WTC11 (cell line): ENCODE measurements around the gene CISD3. TPM values are rescaled to one million over a fixed set of nuclear protein-coding genes. Genes with fewer than 3 reads are reported as not detected.
A peak's percentile ranks its signal among the peaks of the same experiment; 100 is the strongest.

Experiments
- ATAC-seq: fragments of 200-7000 bp; cut with Tn5 transposase; 2 replicates; pipeline ENCODE4 v1.10.0; 2021; ENCODE audit warnings: mild to moderate bottlenecking, moderate library complexity
- CTCF ChIA-PET: fragments of 300-600 bp; sonication (Branson Sonifier 250); formaldehyde crosslinking; loops from one replicate; lab custom pipeline; 2021; ENCODE audit warnings: antibody characterized with exemption; lab: Charles Lee
- POLR2A ChIA-PET: fragments of 350-600 bp; sonication (Branson Sonifier 250); formaldehyde crosslinking; loops from one replicate; lab custom pipeline; 2021; ENCODE audit warnings: antibody characterized with exemption; lab: Charles Lee
- DNase-seq: peaks from one replicate; pipeline ENCODE4 v3.0.0; 2021; ENCODE audit warnings: low spot score
- H3K27ac Mint-ChIP-seq: 2 replicates; pipeline ENCODE4 v1.8.0; 2021; ENCODE audit warnings: mixed read lengths
- H3K27me3 Mint-ChIP-seq: 2 replicates; pipeline ENCODE4 v1.8.0; 2021; ENCODE audit warnings: low read depth, mild to moderate bottlenecking, moderate library complexity, mixed read lengths
- H3K36me3 Mint-ChIP-seq: 2 replicates; pipeline ENCODE4 v1.8.0; 2021; ENCODE audit warnings: mixed read lengths
- H3K4me1 Mint-ChIP-seq: 2 replicates; pipeline ENCODE4 v1.8.0; 2022; ENCODE audit warnings: mixed read lengths
- H3K4me3 Mint-ChIP-seq: 2 replicates; pipeline ENCODE4 v1.8.0; 2021; ENCODE audit warnings: mild to moderate bottlenecking, moderate library complexity, mixed read lengths
- H3K9me3 Mint-ChIP-seq: 2 replicates; pipeline ENCODE4 v1.8.0; 2021; ENCODE audit warnings: mixed read lengths
- AFF4 ChIP-seq: sonication (generic); formaldehyde crosslinking; IDR thresholded peaks from 2 replicates; pipeline ENCODE4 v1.8.1; 2023; ENCODE audit warnings: mild to moderate bottlenecking, missing genetic modification reagents, borderline replicate concordance
- ATF6 ChIP-seq: sonication (generic); formaldehyde crosslinking; IDR thresholded peaks from 2 replicates; pipeline ENCODE4 v1.8.1; 2023; ENCODE audit warnings: mild to moderate bottlenecking, missing genetic modification reagents
- ESRRA ChIP-seq: sonication (generic); formaldehyde crosslinking; IDR thresholded peaks from 2 replicates; pipeline ENCODE4 v1.8.1; 2022; ENCODE audit warnings: mild to moderate bottlenecking, missing genetic modification reagents, borderline replicate concordance
- GABPB1 ChIP-seq: sonication (generic); formaldehyde crosslinking; IDR thresholded peaks from 2 replicates; pipeline ENCODE4 v1.8.1; 2023; ENCODE audit warnings: mild to moderate bottlenecking, missing genetic modification reagents
- GTF2I ChIP-seq: fragments of 250-450 bp; sonication (Bioruptor Pico); conservative IDR thresholded peaks from 2 replicates; pipeline ENCODE4 v1.4.0; 2021; ENCODE audit warnings: mild to moderate bottlenecking
- IRF2 ChIP-seq: sonication (generic); formaldehyde crosslinking; IDR thresholded peaks from 2 replicates; pipeline ENCODE4 v1.8.0; 2022; ENCODE audit warnings: low read depth, missing genetic modification reagents, borderline replicate concordance
- NFATC4 ChIP-seq: fragments of 250-450 bp; sonication (Bioruptor Pico); IDR thresholded peaks from 2 replicates; pipeline ENCODE4 v1.9.0; 2021; ENCODE audit warnings: mild to moderate bottlenecking
- TCF7 ChIP-seq: sonication (generic); formaldehyde crosslinking; IDR thresholded peaks from 2 replicates; pipeline ENCODE4 v1.8.0; 2022; ENCODE audit warnings: mild to moderate bottlenecking, low read depth, missing genetic modification reagents, moderate library complexity
- USF2 ChIP-seq: sonication (generic); formaldehyde crosslinking; IDR thresholded peaks from 2 replicates; pipeline ENCODE4 v1.8.1; 2023; ENCODE audit warnings: mild to moderate bottlenecking, missing genetic modification reagents, moderate library complexity
- ZNF121 ChIP-seq: sonication (generic); formaldehyde crosslinking; IDR thresholded peaks from 2 replicates; pipeline ENCODE4 v1.8.0; 2023; ENCODE audit warnings: missing genetic modification reagents
- ZNF138 ChIP-seq: sonication (generic); formaldehyde crosslinking; conservative IDR thresholded peaks from 2 replicates; pipeline ENCODE4 v1.8.1; 2022; ENCODE audit warnings: mild to moderate bottlenecking, moderate library complexity, missing genetic modification reagents
- ZNF396 ChIP-seq: fragments of 250-450 bp; sonication (Bioruptor Pico); IDR thresholded peaks from 2 replicates; pipeline ENCODE4 v1.8.0; 2021; ENCODE audit warnings: mild to moderate bottlenecking, moderate library complexity, borderline replicate concordance
- ZNF416 ChIP-seq: fragments of 250-450 bp; sonication (Bioruptor Pico); IDR thresholded peaks from 2 replicates; pipeline ENCODE4 v1.9.0; 2021; ENCODE audit warnings: mild to moderate bottlenecking, inconsistent platforms
- ZNF423 ChIP-seq: fragments of 250-450 bp; sonication (Bioruptor Pico); IDR thresholded peaks from 2 replicates; pipeline ENCODE4 v2.1.2; 2022; ENCODE audit warnings: mild to moderate bottlenecking, moderate library complexity
- total RNA-seq: library from RNA; stranded (reverse); gene quantifications from 3 replicates; pipeline ENCODE4 v1.2.3, GENCODE V29; 2021

The CISD3 gene
- total RNA-seq, 1 experiment from 2014 or later = 12.1 TPM

GRCh38 chr17:38732376-38733281 is 2.5 kb downstream of the CISD3 start:
- Mint-ChIP-seq H3K4me1 (peaks cover 40% of the 10 kb centered on the region), H3K9me3 (no peaks in the 10 kb centered on the region), H3K27me3 (peaks cover 19% of the 10 kb centered on the region), H3K27ac (no peak overlapping the region), H3K36me3 (peaks cover 5% of the 10 kb centered on the region), H3K4me3 (0 out of 2 replicates have a peak overlapping the region, but pooled peaks have one; percentile 28)
- ATAC-seq = no peak
- POLR2A ChIA-PET = no interaction called here
- CTCF ChIA-PET = interaction anchor here (2.3 to 2.6 kb wide), 4 partner anchors 13 to 174 kb away, joined by 12 to 24 read pairs (median 20); no protein-coding TSS in a partner anchor
- no peak for DNase-seq
- TF ChIP-seq GTF2I (CRISPR knock-in tag) (no peak), ZNF416 (no peak), ZNF423 (no peak), IRF2 (CRISPR knock-in tag) (no peak), NFATC4 (CRISPR knock-in tag) (0 out of 2 replicates have a peak, but pooled peaks have one; percentile 9), ZNF396 (no peak), ESRRA (CRISPR knock-in tag) (no peak), GABPB1 (CRISPR knock-in tag) (no peak), ZNF138 (CRISPR knock-in tag) (no peak), USF2 (no peak), ZNF121 (CRISPR knock-in tag) (0 out of 2 replicates have a peak, but pooled peaks have one; percentile 33), AFF4 (CRISPR knock-in tag) (no peak)

DNA sequence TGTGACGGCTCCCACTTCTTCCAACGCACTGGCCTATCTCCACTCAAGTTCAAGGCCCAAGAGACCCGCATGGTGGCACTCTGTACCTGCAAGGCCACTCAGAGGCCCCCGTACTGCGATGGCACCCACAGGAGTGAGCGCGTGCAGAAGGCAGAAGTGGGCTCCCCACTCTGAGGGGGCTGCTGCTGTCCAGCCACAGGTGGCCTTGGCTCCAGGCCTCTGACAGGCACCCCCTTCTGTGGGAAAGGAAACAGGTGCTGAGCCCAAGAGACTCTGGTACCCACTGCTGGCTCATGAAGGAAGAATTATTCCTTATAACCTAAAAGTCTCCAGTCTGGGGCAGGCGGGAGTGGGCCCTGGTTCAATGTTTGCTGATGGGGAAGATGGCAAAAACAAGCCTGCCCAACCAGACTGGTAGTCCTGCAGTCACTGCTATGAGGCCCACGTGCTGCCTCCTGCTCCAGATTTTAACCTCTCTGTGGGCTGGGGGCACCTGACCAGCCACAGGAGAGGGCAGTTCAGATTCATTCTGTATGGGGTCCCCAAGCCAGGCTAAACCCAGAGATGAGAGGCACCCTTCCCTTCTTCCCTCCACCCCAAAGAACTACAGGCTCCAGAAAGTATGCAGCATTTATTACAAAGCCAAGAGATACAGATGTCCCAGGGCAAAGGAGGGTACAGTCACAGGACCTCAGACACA is 3.3 kb downstream of the CISD3 start:
- no peaks in the 10 kb centered on the region for H3K9me3 Mint-ChIP-seq
- DNase-seq (no peak), ATAC-seq (no peak)
- H3K36me3 Mint-ChIP-seq = peaks cover 12% of the 10 kb centered on the region
- CTCF ChIA-PET = interaction anchor here (0.6 to 3.4 kb wide), 8 partner anchors 10 to 169 kb away, joined by 4 to 37 read pairs (median 26); partner anchors contain the start of gene MLLT6
- POLR2A ChIA-PET = no interaction called here
- TF ChIP-seq ATF6 = no peak
- TF ChIP-seq ZNF121 (CRISPR knock-in tag) = no peak
- TF ChIP-seq AFF4 (CRISPR knock-in tag) = 0 out of 2 replicates have a peak, but pooled peaks have one; percentile 28
- TF ChIP-seq TCF7 (CRISPR knock-in tag) = no peak
- TF ChIP-seq, all 79 proteins: peak for 1
- no peak overlapping the region for H3K4me3 Mint-ChIP-seq
- peaks cover 32% of the 10 kb centered on the region for H3K4me1 Mint-ChIP-seq
- no peak overlapping the region for H3K27ac Mint-ChIP-seq
- peaks cover 11% of the 10 kb centered on the region for H3K27me3 Mint-ChIP-seq
